HEK293 (cell line): Measurements from ENCODE around the gene ZBTB39.

ENCODE experiments used
- TRIM28 ChIP-seq: IDR thresholded peaks from 2 replicates; pipeline ENCODE4 v1.6.1; 2011; ENCODE audit warnings: low read length, control low read depth, borderline replicate concordance
- ZIC2 ChIP-seq: fragments of 450-650 bp; formaldehyde crosslinking; IDR thresholded peaks from 2 replicates; pipeline ENCODE4 v1.5.1; 2016; ENCODE audit warnings: missing biosample characterization, missing genetic modification characterization
- TF ChIP-seq, protein P1 (sequence below): fragments of 450-650 bp; formaldehyde crosslinking; IDR thresholded peaks from 2 replicates; pipeline ENCODE4 v1.5.1; 2016; ENCODE audit warnings: missing biosample characterization, missing genetic modification characterization
- TF ChIP-seq, protein P2 (sequence below): fragments of 450-650 bp; formaldehyde crosslinking; IDR thresholded peaks from 2 replicates; pipeline ENCODE4 v1.5.1; 2016; ENCODE audit warnings: missing biosample characterization, missing genetic modification characterization

DNA sequence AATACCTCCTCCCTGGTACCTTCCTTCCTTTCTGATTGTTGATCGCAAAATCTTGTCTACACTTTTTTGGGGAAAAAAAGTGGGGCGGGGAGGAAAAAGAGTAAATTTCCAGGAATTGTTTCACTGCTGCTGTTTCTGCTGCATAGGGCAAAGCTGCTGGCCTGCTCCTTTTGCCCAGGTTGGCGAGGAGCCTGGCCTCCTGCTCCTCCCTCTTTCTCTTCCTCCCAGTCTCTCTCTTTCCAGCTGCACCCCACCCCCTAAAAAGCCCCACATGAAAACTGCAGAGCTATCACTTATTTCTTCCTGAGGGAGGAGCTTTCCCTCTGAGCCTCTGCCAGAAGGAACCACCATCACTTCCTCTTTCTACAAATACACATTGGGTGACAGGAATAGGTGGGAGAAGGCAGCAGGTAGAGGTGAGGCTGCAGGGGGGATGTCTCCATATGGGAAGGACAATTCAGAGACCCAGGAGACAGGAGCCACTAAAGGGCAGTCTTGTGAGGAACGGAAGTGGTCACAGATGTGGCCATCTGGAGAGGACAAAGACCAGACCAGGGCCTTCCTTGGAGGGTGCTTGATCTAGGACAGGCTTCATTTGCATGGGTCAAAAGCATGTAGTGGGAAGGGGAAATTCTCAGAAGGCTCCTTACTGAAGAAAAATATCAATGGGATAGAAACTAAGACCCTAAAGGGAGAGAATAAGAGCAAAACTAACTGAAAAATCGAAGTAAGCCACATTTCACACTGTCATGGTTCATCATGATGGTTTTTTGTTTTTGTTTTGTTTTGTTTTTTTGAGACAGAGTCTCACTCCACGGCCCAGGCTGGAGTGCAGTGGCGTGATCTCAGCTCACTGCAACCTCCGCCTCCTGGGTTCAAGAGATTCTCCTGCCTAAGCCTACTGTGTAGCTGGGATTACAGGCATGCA lies 14.8 kb downstream of the ZBTB39 start:
- TF ChIP-seq, protein P1, sequence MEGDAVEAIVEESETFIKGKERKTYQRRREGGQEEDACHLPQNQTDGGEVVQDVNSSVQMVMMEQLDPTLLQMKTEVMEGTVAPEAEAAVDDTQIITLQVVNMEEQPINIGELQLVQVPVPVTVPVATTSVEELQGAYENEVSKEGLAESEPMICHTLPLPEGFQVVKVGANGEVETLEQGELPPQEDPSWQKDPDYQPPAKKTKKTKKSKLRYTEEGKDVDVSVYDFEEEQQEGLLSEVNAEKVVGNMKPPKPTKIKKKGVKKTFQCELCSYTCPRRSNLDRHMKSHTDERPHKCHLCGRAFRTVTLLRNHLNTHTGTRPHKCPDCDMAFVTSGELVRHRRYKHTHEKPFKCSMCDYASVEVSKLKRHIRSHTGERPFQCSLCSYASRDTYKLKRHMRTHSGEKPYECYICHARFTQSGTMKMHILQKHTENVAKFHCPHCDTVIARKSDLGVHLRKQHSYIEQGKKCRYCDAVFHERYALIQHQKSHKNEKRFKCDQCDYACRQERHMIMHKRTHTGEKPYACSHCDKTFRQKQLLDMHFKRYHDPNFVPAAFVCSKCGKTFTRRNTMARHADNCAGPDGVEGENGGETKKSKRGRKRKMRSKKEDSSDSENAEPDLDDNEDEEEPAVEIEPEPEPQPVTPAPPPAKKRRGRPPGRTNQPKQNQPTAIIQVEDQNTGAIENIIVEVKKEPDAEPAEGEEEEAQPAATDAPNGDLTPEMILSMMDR (tag by site-specific recombination) = no peak
- TF ChIP-seq ZIC2 (tag by site-specific recombination) = no peak
- TF ChIP-seq, protein P2, sequence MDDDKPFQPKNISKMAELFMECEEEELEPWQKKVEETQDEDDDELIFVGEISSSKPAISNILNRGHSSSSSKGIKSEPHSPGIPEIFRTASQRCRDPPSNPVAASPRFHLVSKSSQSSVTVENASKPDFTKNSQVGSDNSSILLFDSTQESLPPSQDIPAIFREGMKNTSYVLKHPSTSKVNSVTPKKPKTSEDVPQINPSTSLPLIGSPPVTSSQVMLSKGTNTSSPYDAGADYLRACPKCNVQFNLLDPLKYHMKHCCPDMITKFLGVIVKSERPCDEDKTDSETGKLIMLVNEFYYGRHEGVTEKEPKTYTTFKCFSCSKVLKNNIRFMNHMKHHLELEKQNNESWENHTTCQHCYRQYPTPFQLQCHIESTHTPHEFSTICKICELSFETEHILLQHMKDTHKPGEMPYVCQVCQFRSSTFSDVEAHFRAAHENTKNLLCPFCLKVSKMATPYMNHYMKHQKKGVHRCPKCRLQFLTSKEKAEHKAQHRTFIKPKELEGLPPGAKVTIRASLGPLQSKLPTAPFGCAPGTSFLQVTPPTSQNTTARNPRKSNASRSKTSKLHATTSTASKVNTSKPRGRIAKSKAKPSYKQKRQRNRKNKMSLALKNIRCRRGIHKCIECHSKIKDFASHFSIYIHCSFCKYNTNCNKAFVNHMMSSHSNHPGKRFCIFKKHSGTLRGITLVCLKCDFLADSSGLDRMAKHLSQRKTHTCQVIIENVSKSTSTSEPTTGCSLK = no peak
- TF ChIP-seq TRIM28 = no peak
